VCaP (cell line): Measurements from ENCODE around the gene RPS6KA2.

Experiments
- H3K27ac ChIP-seq: fragments of 450-650 bp; 2 replicates; pipeline ENCODE4 v1.5.1; 2017
- TF ChIP-seq, protein P1 (sequence below): fragments of 450-650 bp; conservative IDR thresholded peaks from 2 replicates; pipeline ENCODE4 v1.5.1; 2017; ENCODE audit warnings: mild to moderate bottlenecking, moderate library complexity

The RPS6KA2 gene

GRCh38 chr6:166655251-166655650, 28.2 kb upstream of the RPS6KA2 start:
- H3K27ac ChIP-seq: no peak overlapping the region
- TF ChIP-seq, protein P1, sequence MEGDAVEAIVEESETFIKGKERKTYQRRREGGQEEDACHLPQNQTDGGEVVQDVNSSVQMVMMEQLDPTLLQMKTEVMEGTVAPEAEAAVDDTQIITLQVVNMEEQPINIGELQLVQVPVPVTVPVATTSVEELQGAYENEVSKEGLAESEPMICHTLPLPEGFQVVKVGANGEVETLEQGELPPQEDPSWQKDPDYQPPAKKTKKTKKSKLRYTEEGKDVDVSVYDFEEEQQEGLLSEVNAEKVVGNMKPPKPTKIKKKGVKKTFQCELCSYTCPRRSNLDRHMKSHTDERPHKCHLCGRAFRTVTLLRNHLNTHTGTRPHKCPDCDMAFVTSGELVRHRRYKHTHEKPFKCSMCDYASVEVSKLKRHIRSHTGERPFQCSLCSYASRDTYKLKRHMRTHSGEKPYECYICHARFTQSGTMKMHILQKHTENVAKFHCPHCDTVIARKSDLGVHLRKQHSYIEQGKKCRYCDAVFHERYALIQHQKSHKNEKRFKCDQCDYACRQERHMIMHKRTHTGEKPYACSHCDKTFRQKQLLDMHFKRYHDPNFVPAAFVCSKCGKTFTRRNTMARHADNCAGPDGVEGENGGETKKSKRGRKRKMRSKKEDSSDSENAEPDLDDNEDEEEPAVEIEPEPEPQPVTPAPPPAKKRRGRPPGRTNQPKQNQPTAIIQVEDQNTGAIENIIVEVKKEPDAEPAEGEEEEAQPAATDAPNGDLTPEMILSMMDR: no peak

DNA sequence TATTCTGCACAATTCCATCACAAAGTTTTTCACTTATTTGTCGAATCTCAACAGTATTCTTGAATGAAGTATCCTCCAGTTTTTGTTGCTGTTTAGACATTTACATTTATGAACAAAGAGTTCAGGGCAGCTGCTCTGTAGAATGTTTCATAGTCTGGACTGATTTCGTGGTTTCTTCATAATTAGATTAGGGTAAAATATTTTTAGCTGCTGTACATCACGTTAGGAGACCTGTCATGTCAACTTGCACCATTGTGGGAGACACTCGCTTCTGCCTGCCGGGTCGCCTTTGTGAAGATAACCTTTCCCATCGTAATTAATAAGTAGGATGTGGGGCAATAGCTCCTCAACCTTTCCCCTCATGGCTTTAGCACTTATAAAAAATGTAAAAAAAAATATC, 27.5 kb upstream of the RPS6KA2 start:
- TF ChIP-seq, protein P1: no peak
- no peak overlapping the region for H3K27ac ChIP-seq

DNA sequence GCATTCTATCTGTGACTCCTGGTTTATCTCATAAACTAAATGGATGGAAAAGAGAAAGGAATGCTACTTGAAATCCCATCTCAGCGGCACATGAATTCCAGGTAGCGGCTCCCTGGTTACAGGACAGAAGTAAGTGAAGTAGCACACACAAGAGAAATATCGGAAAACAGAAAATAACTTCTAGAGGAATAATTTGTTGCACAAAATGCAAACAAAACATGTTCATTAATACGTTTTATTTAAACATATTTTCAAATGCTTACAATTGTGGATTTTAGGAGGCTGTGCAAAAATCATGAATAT, 26.5 kb upstream of the RPS6KA2 start:
- TF ChIP-seq, protein P1: no peak
- H3K27ac ChIP-seq: no peak overlapping the region

DNA sequence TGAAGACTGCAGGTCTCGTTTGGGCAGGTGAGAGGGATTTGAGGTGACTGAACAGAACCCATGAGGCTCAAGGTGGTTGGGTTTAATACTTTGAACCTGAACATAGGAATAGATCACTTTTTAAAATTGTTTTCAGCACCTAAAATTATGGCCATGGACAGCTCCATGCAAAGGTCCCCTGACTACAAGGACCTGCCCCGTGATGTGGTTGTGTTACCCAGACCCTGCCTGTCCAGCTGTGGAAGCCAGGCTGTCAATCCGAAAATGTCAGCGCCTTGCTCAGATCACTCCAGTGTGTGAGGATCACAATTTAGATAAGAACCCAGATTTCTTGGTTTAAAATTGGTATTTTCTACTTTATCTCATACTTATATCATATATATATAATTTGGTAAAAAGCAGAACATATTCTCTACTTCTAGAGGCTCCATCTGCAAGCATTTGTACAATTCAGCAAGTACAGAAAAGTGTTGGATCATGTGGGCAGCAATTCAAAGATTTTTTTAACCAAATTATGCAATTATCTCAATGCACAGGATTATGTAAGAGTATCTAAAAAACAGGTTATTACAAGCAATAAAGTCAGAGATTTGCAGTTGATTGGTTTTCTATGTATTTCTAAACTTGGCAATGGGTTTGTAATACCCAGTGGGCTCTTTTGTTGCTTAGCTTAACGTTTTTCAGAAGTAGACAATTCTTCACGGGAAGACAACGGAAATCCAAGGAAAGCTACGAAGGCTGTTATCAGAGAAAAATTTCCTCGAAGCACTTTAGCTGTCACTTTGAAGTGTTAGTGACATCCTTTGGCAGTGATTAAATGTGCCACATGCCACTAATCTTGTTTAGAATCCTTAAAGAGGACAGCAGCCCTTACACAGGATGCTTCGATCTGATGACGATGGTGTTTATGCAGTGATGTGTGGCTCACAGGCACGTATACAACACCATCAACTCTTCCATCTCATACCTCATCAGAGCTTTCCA, 24.1 kb upstream of the RPS6KA2 start:
- TF ChIP-seq, protein P1: no peak
- no peak overlapping the region for H3K27ac ChIP-seq

- no peak overlapping the region for H3K27ac ChIP-seq
- TF ChIP-seq, protein P1: no peak
Measured at GRCh38 chr6:166650047-166650446, 23.0 kb upstream of the RPS6KA2 start.

GRCh38 chr6:166648846-166649245, 21.8 kb upstream of the RPS6KA2 start:
- TF ChIP-seq, protein P1: no peak
- no peak overlapping the region for H3K27ac ChIP-seq

DNA sequence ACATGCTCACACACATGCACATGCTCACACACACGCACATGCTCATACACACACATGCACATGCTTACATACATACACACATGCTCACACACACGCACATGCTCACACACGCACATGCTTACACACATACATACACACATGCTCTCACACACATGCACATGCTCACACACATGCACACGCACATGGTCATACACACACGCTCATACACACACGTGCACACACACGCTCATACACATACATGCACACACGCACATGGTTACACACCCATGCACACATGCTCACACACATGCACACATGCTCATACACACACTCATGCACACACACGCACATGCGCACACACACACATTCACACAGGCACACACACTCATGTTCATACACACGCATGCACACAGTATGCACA, 20.8 kb upstream of the RPS6KA2 start:
- no peak overlapping the region for H3K27ac ChIP-seq
- TF ChIP-seq, protein P1: no peak
